Stimulated activated CD8-positive, alpha-beta memory T cell treated with anti-CD3 and anti-CD28 coated beads, Interleukin-15, amount 100 ng/mL, for 48 hours (primary cell): ENCODE data around the gene COG2.

Experiments used
- DNase-seq, 2 donors: peaks; one replicate each; pipeline ENCODE4 v3.0.0-alpha.2; 2020; ENCODE audit warnings: low read depth in 2 of 2

Gene COG2

GRCh38 chr1:230701895-230702768, 59.9 kb downstream of the COG2 start:
- no peak for DNase-seq

- DNase-seq: no peak
Observed at GRCh38 chr1:230702934-230703678, 60.8 kb downstream of the COG2 start.

- no peak for DNase-seq
Observed at GRCh38 chr1:230703679-230704385, 61.6 kb downstream of the COG2 start.

GRCh38 chr1:230704830-230705229, 62.5 kb downstream of the COG2 start:
- DNase-seq: no peak

- DNase-seq: no peak
Observed at GRCh38 chr1:230705289-230706019, 63.2 kb downstream of the COG2 start.

- no peak for DNase-seq
Observed at GRCh38 chr1:230706020-230706699, 63.9 kb downstream of the COG2 start.

GRCh38 chr1:230706887-230707731, 64.8 kb downstream of the COG2 start:
- DNase-seq: no peak

GRCh38 chr1:230707732-230708630, 65.7 kb downstream of the COG2 start:
- DNase-seq: no peak

GRCh38 chr1:230708631-230709580, 66.6 kb downstream of the COG2 start:
- DNase-seq: no peak

GRCh38 chr1:230709619-230710542, 67.6 kb downstream of the COG2 start:
- no peak for DNase-seq

GRCh38 chr1:230710543-230710904, 68.2 kb downstream of the COG2 start:
- no peak for DNase-seq

GRCh38 chr1:230711245-230711644, 69.0 kb downstream of the COG2 start:
- DNase-seq: no peak

- DNase-seq: no peak
Observed at GRCh38 chr1:230712470-230712942, 70.2 kb downstream of the COG2 start.

GRCh38 chr1:230713138-230713537, 70.9 kb downstream of the COG2 start:
- no peak for DNase-seq

- DNase-seq: no peak
Observed at GRCh38 chr1:230713547-230713914, 71.2 kb downstream of the COG2 start.

GRCh38 chr1:230713915-230714764, 71.9 kb downstream of the COG2 start, which contains the start of gene AGT:
Gene AGT (minus strand): TSS chr1:230714122. CDS start chr1:230710823, 3,299 bp downstream.
- DNase-seq: no peak
